GM13977 (cell line): ENCODE measurements around the gene NALCN.

Source experiments
- DNase-seq: peaks from one replicate; pipeline ENCODE4 v3.0.0; 2012; ENCODE audit warnings: low spot score
- in situ Hi-C: fragments of 300-500 bp; cut with MboI; formaldehyde crosslinking; loops from one replicate; pipeline ENCODE4 v1.12.0; 2022; ENCODE audit warnings: low sequenced_read_pairs, low pct_unique_long_range_greater_than_20kb, mixed read lengths, inconsistent platforms; ENCODE audit not compliant: unreplicated experiment
- TF ChIP-seq, protein P1 (sequence below): IDR thresholded peaks from 2 replicates; pipeline ENCODE4 v1.5.1; 2012; ENCODE audit warnings: mild to moderate bottlenecking, control low read depth; ENCODE audit not compliant: insufficient read depth; ENCODE audit errors: extremely low read depth, missing control alignments

NALCN gene

GRCh38 chr13:101170306-101170705 lies 246.0 kb downstream of the NALCN start:
- TF ChIP-seq, protein P1, sequence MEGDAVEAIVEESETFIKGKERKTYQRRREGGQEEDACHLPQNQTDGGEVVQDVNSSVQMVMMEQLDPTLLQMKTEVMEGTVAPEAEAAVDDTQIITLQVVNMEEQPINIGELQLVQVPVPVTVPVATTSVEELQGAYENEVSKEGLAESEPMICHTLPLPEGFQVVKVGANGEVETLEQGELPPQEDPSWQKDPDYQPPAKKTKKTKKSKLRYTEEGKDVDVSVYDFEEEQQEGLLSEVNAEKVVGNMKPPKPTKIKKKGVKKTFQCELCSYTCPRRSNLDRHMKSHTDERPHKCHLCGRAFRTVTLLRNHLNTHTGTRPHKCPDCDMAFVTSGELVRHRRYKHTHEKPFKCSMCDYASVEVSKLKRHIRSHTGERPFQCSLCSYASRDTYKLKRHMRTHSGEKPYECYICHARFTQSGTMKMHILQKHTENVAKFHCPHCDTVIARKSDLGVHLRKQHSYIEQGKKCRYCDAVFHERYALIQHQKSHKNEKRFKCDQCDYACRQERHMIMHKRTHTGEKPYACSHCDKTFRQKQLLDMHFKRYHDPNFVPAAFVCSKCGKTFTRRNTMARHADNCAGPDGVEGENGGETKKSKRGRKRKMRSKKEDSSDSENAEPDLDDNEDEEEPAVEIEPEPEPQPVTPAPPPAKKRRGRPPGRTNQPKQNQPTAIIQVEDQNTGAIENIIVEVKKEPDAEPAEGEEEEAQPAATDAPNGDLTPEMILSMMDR, result no peak
- in situ Hi-C loops, result no loop called here
- DNase-seq, result no peak

- in situ Hi-C loops, result no loop called here
- TF ChIP-seq, protein P1, result no peak
- no peak for DNase-seq
Observed at GRCh38 chr13:101157261-101157660, 259.0 kb downstream of the NALCN start.

DNA sequence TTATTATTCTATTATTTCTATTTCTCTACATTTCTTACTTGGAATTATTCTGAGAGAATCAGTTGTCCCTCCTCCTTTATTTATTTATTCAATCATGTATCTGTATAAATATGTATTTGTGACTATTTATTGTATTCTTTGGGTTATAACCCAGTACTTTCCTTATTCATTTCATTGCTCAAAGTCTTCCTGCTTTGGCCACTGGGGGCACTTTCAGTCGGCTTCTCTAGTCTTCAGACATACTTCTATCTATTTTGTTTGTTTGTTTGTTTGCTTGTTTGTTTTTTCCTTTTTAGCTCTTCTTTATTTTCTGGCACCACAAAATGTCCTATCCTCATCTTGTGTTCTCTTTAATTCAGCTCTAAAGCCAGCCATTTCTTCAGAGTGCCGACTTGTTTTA lies 260.4 kb downstream of the NALCN start:
- DNase-seq, result no peak
- TF ChIP-seq, protein P1, result peak; percentile 39

GRCh38 chr13:101152184-101152583 lies 264.1 kb downstream of the NALCN start:
- TF ChIP-seq, protein P1, result no peak
- in situ Hi-C loops, result no loop called here
- DNase-seq, result no peak

More for the DNA sequence above, 260.4 kb downstream of the NALCN start:
- in situ Hi-C loops, result no loop called here

DNA sequence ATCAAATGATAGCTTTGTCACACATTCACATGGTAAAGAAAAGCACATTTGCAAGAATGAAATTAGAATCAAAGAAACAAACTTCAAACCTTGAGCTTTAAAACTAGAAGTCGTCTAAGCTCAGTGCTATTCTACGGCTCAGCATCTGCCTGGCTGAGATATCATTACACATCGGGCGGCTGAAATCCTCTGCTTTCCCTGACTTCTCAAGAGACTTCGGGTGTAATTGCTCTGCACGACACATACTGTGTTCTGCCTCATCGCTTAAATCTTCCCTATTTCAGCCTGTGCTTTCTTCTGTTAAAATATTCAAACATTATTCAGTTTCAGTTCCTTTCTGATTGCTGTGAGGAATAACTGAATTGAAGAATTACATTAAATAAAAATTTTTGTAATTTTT lies 265.3 kb downstream of the NALCN start:
- DNase-seq, result no peak
- in situ Hi-C loops, result no loop called here
- TF ChIP-seq, protein P1, result no peak

GRCh38 chr13:101149735-101150384 lies 266.4 kb downstream of the NALCN start:
- in situ Hi-C loops, result loop anchor here (25.0 kb wide), 1 partner anchor 612 kb away; no protein-coding TSS in a partner anchor
- TF ChIP-seq, protein P1, result peak; percentile 7
- DNase-seq, result no peak
